Measurements from ENCODE around the gene ADARB1. TPM values are rescaled to one million over a fixed set of nuclear protein-coding genes. Genes with fewer than 3 reads are reported as not detected.

The ADARB1 gene
- total and polyA plus RNA-seq, 2 experiments from 2014 or later, result 9.4 to 14.0 TPM

GRCh38 chr21:45226540-45227326 is 152.4 kb downstream of the ADARB1 start:
- Histone ChIP-seq H3K9me3 (ENCODE audit: low read depth) (no peaks in the 10 kb centered on the region), H3K36me3 (peaks cover 3% of the 10 kb centered on the region), H3K4me3 (no peak overlapping the region), H3K4me1 (ENCODE audit: low read depth) (no peaks in the 10 kb centered on the region), H3K27ac (no peak overlapping the region), H3K27me3 (no peaks in the 10 kb centered on the region)
- DNase-seq (ENCODE audit: low read depth in 1 of 2, low spot score in 1 of 2), result no peak
- TF ChIP-seq CTCF (IDR thresholded peaks at IDR 0.05; ENCODE audit: low read depth, low read length), result no peak

GRCh38 chr21:45227735-45228134 is 153.4 kb downstream of the ADARB1 start:
- no peaks in the 10 kb centered on the region for H3K27me3 ChIP-seq
- H3K4me3 ChIP-seq, result no peak overlapping the region
- no peak for TF ChIP-seq CTCF (IDR thresholded peaks at IDR 0.05; ENCODE audit: low read depth, low read length)
- DNase-seq (ENCODE audit: low read depth in 1 of 2, low spot score in 1 of 2), result no peak
- H3K27ac ChIP-seq, result no peak overlapping the region
- H3K36me3 ChIP-seq, result no peaks in the 10 kb centered on the region
- H3K9me3 ChIP-seq (ENCODE audit: low read depth), result no peaks in the 10 kb centered on the region
- no peaks in the 10 kb centered on the region for H3K4me1 ChIP-seq (ENCODE audit: low read depth)

- Histone ChIP-seq H3K4me1 (ENCODE audit: low read depth) (no peaks in the 10 kb centered on the region), H3K9me3 (ENCODE audit: low read depth) (no peaks in the 10 kb centered on the region), H3K27me3 (no peaks in the 10 kb centered on the region), H3K4me3 (no peak overlapping the region), H3K36me3 (no peaks in the 10 kb centered on the region), H3K27ac (no peak overlapping the region)
- DNase-seq (ENCODE audit: low read depth in 1 of 2, low spot score in 1 of 2), result peak; percentile 14 to 94
- no peak for TF ChIP-seq CTCF (IDR thresholded peaks at IDR 0.05; ENCODE audit: low read depth, low read length)
Measured at GRCh38 chr21:45228171-45228641, 153.8 kb downstream of the ADARB1 start.

- Histone ChIP-seq H3K27me3 (no peaks in the 10 kb centered on the region), H3K4me3 (no peak overlapping the region), H3K9me3 (ENCODE audit: low read depth) (no peaks in the 10 kb centered on the region), H3K27ac (no peak overlapping the region), H3K4me1 (ENCODE audit: low read depth) (no peaks in the 10 kb centered on the region), H3K36me3 (no peaks in the 10 kb centered on the region)
- no peak for DNase-seq (ENCODE audit: low read depth in 1 of 2, low spot score in 1 of 2)
- no peak for TF ChIP-seq CTCF (IDR thresholded peaks at IDR 0.05; ENCODE audit: low read depth, low read length)
Measured at GRCh38 chr21:45228656-45229240, 154.4 kb downstream of the ADARB1 start.

GRCh38 chr21:45231705-45232104 is 157.3 kb downstream of the ADARB1 start:
- DNase-seq (ENCODE audit: low read depth in 1 of 2, low spot score in 1 of 2), result no peak
- no peaks in the 10 kb centered on the region for H3K36me3 ChIP-seq
- no peak for TF ChIP-seq CTCF (IDR thresholded peaks at IDR 0.05; ENCODE audit: low read depth, low read length)

More at GRCh38 chr21:45231705-45232104, 157.3 kb downstream of the ADARB1 start:
- Histone ChIP-seq H3K4me3 (no peak overlapping the region), H3K4me1 (ENCODE audit: low read depth) (no peaks in the 10 kb centered on the region), H3K27ac (no peak overlapping the region), H3K9me3 (ENCODE audit: low read depth) (no peaks in the 10 kb centered on the region), H3K27me3 (no peaks in the 10 kb centered on the region)

All from cardiac muscle cell (in vitro differentiated cells and primary cell).